GM19193 (cell line): ENCODE measurements around the gene OR6C76.

ENCODE experiments used
- POLR2A ChIP-seq: IDR thresholded peaks from 4 replicates; pipeline ENCODE4 v1.6.1; 2011; ENCODE audit not compliant: insufficient read depth, insufficient read length; ENCODE audit errors: extremely low read depth

Gene OR6C76

GRCh38 chr12:55425954-55426353, at the start of gene OR6C76:
TSS of gene OR6C76 (plus strand) at chr12:55426254. CDS start at chr12:55426254, 0 bp downstream.
- TF ChIP-seq POLR2A: no peak

- TF ChIP-seq POLR2A: no peak
These were observed 40.2 kb upstream of the OR6C76 start for GRCh38 chr12:55385891-55386290.

GRCh38 chr12:55392032-55392795, 33.8 kb upstream of the OR6C76 start:
- no peak for TF ChIP-seq POLR2A

DNA sequence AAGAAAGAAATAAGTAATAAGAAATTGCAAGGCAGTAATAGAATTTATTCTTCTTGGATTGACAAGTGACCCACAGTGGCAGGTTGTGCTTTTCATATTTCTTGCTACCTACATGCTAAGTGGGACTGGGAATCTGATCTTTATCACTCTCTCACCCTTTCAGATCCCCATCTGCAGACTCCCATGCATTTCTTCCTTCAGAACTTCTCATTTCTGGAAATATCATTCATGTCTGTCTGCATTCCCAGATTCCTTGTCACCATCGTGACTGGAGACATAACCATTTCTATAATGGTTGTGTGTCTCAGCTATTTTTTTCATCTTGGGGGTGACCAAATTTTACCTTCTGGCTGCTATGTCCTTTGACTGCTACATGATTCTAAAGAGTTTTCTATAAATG, 29.7 kb upstream of the OR6C76 start:
- TF ChIP-seq POLR2A: no peak

GRCh38 chr12:55400229-55400628, 25.8 kb upstream of the OR6C76 start, which contains the start of gene OR6C65:
TSS of gene OR6C65 (plus strand) at chr12:55400529. CDS start at chr12:55400529, 0 bp downstream.
- no peak for TF ChIP-seq POLR2A

DNA sequence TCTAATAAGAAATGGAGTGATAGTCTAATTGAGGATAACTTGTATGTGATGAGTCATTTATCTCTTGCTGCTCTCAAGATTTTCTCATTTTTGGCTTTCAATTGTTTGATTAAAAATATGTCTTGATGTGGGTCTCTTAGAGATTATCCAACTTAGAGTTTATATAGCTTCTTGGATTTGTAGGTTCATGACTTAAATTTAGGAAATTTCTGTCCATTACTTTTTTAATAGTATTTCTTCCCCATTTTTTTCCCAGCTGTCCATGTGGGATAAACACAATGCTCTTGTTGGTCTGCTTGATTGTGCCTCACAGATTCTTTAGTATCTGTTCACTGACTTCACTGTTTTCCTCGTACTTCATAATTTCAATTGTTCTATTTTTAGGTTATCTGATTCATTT, 18.2 kb upstream of the OR6C76 start:
- no peak for TF ChIP-seq POLR2A

DNA sequence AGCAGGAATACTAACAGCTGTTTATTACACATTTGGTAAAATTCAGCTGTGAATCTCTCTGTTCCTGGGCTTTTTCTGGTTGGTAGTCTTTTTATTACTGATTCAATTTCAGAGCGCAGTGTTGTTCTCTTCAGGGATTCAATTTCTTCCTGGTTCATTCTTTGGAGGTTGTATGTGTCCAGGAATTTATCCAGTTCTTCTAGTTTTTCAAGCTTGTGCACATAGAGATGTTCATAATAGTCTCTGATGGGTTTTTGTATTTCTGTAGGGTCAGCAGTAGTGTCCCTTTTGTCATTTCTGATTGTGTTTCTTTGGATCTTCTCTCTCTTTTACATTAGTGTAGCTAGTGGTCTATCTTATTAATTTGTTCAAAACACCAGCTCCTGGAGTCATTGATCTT, 9.1 kb upstream of the OR6C76 start:
- TF ChIP-seq POLR2A: no peak

DNA sequence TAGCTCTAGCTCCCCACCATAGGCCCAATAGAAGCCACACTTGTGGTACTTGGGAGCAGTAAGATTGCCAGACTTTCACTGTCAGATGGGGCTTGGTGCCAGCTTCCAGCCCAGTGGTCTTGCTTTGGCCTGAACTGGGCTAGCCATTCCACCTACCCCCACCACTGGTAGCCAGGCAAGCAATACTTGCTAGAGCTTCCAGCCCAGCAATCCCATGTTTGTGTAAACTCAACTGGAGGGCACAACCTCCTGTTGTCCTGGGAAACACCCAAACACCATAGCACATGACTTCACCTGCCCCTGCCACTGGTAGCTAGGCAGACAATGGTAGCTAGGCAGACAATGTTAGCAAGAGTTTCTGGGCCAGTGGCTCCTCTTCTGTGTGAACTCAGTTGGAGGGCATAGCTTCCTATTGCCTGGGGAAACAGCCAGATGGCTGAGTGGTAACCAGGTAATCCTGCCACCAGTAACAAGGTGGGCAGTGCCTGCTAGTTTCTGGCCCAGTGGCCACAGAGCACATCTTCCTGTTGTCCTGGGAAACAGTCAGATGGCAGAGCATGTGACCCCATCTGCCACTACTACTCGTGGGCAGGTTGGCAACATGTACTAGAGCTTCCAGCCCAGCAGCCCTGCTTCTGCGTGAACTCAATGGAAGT, 5.6 kb upstream of the OR6C76 start:
- no peak for TF ChIP-seq POLR2A

- no peak for TF ChIP-seq POLR2A
These were observed 2.5 kb downstream of the OR6C76 start for GRCh38 chr12:55428331-55429243.

- TF ChIP-seq POLR2A: no peak
These were observed 17.7 kb downstream of the OR6C76 start, which contains the start of gene OR6C2 for GRCh38 chr12:55443776-55444175. TSS of gene OR6C2 (plus strand) at chr12:55444076. CDS start at chr12:55452214, 8,138 bp downstream.

GRCh38 chr12:55445357-55445756, 19.3 kb downstream of the OR6C76 start:
- no peak for TF ChIP-seq POLR2A

- no peak for TF ChIP-seq POLR2A
These were observed 20.3 kb downstream of the OR6C76 start for GRCh38 chr12:55446326-55446725.

GRCh38 chr12:55448825-55449224, 22.8 kb downstream of the OR6C76 start:
- no peak for TF ChIP-seq POLR2A

DNA sequence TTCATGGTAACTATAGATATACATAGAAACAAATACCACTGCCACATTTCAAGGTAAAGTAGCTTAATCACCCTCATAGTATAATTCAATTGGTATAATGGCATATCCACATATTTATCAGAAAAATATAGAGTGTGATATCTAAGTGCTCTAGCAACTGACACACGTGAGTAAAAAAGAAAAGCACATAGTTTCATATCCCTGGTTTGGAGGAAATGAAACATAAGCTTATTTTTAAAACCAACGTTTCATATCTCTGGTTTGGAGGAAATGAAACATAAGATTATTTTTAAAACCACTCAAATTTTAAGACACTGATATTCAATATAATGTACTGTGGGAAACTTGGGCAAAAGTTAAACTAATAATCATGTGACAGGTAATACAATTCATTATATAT, 41.8 kb downstream of the OR6C76 start:
- TF ChIP-seq POLR2A: no peak

GRCh38 chr12:55469291-55469690, 43.2 kb downstream of the OR6C76 start:
- no peak for TF ChIP-seq POLR2A
